Stimulated activated CD4-positive, alpha-beta T cell treated with anti-CD3 and anti-CD28 coated beads, Interleukin-4, amount 100 ng/mL, for 1 hour (primary cell): ENCODE measurements around the gene SLC5A5.
A peak's percentile ranks its signal among the peaks of the same experiment; 100 is the strongest.

Experiments used
- DNase-seq: peaks from one replicate; pipeline ENCODE4 v3.0.0-alpha.2; 2020

SLC5A5 gene

DNA sequence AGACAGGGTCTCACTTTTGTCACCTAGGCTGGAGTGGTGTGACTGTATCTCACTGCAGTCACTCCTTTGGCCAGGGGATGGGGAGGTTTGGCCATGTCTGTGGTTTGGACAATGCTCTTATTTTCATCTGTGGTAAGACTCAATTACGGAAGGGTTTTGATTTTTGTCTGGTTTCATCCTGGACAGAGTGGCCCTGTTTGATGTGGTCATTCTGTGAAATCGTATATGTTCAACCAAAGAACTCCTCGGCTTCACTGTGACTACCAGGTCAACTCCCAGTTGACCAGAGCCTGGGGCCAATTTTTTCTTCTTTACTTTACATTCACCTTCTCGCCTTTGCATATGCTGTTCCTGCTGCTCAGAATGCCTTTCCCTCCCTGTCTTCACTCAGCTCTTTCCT lies 54.3 kb downstream of the SLC5A5 start:
- no peak for DNase-seq

DNA sequence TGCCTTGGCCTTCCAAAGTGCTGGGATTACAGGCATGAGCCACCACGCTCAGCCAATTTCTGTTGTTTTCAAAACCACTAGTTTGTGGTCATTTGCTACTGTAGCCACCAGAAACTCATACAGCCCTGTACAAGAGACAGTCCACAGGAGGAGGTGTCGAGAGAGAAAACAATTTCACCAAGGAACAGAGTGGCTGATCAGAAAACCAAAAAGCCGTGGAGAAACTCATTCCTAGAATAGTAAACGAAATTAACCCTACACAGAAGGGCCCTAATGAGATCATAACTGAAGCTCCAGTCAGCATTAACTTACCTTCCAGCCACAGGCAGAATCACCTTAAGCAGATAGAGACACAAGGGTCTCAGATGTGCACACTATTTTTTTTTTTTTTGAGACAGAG lies 57.3 kb downstream of the SLC5A5 start:
- DNase-seq = no peak

DNA sequence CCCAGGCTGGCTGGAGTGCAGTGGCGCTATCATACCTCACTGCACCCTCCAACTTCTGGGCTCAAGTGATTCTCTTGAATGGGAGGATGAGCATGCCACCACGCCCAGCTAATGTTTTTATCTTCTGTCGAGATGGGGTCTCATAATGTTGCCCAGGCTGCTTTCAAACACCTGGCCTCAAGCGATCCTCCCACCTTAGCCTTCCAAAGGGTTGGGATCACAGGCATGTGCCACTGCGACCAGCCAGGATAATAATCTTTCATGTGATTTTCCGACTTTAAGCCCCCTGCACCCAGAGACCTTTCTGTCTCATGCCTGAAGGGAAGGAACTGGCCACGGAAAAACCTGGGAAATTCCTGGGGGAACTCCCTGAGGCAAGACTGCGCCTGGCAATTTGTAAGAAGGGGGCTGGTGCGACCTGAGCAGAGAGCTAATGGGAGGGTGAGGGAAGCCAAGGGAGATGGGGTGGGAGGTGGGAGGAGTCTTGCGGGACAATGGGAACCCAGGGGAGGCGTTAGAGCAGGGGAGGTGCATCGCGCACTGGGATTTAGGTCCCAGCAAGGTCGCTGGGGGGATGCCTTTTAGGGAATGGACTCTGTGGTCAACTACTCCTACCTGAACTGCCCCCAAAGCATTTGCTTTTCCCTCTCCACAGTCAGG lies 59.9 kb downstream of the SLC5A5 start:
- DNase-seq = no peak

DNA sequence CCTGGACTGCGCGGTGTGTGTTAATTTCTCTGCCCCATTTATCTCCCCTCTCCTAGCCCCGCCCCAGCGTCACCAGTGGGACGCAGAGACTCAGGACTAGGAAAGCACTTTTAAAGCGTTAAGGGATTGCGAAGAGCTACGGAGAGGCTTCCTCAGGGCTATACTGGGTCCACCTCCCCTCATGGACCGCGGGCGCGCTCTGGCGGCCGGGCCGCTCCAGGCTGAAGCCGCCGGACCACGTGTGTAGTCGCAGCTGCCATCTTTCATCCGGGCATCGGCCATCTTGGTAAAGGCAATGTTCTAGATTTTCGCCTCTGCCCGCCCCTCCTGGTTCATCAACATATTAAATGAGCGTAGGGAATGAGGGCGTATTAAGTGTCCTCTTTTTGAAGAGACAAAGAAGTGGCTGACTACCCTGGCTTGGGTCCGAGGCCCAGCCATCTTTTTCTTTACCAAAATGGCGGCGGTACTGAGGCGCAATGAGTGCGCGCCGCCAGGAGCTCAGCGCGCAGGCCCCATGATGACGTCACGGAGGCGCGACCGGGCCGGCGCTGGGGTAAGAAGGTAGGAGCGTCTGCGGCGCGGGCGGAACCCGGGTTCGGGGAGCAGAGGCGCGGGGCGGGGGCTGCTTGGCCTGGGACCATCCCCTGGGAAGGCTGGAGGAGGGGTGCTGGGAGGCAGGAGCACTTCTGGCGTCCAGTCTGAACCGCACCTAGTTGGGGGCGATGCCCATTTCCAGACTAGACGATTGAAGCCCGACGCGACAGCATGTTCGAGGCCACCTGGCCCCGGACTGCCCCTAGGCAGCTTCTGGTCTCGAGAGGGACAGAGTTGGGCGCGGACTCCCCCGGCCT lies 61.0 kb downstream of the SLC5A5 start, which contains the start of gene CCDC124:
Gene CCDC124, plus strand, starts transcription at position 531 of the 854 bp plus-strand sequence. CDS start 3,406 bp downstream, outside the sequence.
- DNase-seq = peak; percentile 91

DNA sequence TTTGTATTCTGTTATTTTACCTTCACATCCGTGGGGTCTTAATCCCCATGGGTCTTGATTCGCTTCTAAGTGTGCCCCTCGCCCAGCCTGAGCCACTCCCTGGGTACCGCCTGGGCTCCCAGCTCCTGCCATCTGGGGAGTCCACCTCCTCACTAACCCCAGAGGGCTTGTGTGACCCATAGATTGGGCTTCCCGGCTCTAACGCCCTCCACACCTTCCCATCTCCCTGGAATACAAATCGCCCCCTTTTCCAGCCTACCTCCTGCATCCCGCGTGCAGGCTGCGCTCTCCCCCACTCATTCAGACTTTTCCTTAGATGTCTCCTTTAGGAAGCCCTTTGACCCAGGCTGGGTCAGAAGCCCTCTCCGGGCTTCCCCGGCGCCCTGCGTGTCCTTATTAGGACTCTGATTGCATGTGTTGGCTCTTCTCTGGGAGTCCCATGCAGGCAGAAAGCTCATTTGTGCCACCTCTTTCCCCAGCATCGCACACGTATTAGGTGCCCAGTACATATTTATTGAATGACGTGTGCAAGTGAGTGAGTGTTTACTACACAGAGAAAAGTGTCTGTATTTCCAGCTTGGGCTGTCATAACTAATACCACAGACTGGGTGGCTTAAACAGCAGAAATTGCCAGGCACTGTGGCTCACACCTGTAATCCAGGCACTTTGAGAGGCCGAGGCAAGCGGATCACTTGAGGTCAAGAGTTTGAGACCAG lies 61.8 kb downstream of the SLC5A5 start:
- DNase-seq = no peak

DNA sequence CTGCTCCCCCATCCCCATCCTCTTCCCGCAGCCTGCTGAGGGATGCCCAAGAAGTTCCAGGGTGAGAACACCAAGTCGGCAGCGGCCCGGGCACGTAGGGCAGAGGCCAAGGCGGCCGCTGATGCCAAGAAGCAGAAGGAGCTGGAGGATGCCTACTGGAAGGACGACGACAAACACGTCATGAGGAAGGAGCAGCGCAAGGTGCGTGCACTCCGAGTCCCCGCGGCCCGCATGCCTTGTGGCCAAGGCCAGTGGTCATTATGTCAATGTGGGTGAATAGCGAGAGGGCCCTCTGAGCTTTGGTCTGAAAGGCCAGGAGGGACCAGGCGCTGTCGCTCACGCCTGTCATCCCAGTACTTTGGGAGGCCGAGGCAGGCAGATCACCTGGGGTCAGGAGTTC lies 64.6 kb downstream of the SLC5A5 start:
- no peak for DNase-seq

DNA sequence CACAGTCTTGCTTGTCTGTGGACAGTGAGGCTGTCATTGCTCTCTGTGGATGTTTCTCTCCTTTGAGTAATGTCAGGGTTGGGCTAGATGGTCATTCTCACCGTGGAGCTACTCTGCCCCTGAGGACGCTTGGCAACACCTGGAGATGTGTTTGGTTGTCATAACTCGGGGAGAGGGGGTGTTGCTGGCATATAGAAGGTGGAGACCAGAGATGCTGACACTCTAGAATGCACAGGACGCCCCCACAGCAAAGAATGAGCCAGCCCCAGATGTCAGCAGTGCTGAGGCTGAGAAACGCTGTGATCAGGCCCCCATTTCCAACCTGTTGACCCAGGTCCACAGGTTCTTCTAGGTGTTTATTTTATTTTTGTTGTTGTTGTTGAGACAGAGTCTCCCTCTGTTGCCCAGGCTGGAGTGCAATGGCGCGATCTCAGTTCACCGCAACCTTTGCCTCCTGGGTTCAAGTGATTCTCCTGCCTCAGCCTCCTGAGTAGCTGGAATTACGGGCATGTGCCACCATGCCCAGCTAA lies 65.7 kb downstream of the SLC5A5 start:
- DNase-seq = no peak

DNA sequence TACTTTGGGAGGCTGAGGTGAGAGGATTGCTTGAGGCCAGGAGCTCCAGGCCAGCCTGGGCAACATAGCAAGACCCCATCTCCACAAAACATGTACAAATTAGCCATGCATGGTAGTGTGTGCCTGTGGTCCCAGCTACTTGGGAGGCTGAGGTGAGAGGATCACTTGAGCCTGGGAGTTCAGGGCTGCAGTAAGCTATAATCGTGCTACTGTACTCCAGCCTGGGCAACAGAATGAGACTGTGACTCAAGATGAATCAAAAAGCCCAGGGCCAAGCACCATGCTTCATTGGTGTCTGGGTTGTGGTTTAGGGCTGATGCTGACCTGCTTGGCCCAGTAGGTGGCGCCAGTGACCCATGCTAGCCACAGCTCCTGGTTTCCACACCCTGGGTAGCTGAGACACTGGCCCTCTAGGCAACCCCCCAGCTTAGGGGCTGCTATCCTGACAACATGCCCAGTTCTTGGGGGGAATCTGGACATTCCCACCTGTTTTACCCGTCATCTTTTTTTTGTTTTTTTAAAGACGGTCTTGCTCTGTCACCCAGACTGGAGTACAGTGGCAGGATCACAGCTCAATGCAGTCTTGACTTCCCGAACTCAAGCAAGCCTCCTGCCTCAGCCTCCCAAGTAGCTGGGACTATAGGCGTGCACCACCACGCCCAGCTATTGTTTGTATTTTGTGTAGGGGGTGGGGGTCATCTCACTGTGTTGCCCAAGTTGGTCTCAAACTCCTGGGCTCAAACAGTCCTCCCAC lies 66.5 kb downstream of the SLC5A5 start:
- DNase-seq = peak; percentile 85

DNA sequence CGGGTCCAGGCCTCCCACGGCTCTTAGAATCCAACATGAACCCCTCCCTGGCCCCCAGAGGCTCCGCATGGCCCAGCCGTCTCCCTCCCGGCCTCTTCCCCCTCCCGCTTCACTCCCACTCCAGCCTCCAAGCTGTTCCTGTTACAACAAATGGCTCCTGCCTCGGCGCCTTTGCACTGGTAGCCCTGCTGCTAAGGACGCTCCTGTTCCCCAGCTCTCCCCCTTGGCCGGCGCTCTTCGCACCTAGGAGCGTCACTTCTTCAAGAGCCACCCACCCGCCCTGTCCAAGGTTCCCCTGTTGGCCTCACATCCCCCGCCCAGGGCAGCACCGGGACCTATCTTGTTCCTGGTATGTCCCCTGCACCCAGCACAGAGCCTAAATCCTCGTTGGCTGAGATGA lies 70.4 kb downstream of the SLC5A5 start:
- no peak for DNase-seq

DNA sequence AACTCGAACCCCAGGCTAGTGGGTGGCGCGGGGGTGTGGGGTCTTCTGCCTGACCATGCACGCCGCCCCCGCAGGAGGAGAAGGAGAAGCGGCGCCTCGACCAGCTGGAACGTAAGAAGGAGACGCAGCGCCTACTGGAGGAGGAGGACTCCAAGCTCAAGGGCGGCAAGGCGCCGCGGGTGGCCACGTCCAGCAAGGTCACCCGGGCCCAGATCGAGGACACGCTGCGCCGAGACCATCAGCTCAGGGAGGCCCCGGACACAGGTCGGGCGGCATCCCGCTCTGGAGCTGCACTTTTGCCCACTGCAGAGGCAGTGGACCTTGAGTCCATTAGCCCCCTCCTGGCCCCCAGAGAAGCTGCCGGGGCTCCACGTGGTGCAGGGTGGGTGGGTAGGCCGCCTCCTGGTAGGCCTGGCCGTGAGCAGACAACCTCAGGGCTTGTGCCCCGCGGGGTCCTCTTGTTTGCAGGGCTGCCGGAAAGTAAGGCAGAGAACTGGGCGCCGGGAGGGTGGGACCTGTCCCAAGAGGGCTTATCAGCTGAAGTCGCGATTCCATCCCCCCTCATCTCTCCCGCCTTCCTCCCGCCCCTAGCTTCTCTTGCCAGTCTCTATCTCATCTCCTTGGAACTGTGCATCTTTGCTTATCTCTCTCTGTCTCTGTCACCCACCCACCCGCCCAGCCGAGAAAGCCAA lies 71.0 kb downstream of the SLC5A5 start:
- no peak for DNase-seq

DNA sequence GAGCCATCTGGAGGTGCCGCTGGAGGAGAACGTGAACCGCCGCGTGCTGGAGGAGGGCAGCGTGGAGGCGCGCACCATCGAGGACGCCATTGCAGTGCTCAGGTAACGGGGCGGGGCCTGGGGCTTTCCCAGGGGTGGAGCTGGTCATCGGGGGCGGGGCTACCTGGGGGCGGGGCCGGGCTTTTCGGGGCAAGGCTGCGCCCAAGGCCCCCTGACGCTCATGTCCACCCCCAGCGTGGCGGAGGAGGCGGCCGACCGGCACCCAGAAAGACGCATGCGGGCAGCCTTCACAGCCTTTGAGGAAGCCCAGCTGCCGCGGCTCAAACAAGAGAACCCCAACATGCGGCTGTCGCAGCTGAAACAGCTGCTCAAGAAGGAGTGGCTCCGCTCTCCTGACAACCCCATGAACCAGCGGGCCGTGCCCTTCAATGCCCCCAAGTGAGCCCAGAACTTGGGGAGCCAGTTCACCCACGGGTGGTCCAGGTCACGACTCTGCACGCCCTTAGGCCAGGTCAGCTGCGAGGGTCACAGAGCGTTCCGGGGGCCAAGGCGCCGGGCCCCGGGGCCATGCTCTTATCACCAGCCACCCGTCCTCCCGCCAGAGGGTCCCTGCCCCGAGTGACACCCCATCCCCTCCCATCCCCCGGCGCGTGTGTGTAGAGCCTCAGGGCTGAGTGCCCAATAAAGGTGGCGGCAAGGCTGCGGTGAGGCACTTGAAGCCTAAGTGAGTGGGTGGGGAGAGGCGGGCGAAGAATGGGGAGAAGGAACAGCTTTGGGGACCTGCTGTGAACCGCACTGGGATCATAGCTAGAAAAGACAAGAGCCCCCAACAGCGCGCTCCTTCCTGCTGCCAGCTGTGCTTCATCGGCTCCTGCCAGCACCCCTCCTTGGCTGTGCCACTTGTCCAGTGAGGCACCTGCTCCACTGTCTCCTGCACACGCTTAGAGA lies 71.8 kb downstream of the SLC5A5 start:
- DNase-seq = no peak

DNA sequence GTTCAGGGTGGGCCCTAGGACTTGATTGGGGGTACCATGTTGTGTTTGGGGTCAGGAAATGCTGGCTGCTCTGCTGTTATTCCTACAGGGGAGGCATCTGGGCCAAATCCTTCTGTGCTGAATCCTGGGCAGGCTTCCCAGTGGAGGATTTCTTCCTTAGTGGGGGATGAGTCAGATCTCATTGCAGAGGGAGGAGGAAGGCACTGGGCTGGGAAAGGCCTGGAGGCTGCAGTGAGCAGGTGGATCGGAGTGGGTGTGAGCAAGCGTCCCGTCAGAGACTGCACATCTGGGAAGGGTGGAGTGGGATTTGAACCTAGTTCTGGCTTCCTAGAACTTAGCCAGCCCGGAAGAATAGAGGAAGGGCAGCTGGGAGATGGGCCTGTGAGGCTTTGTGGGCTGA lies 72.6 kb downstream of the SLC5A5 start:
- no peak for DNase-seq
